CD4-positive, alpha-beta T cell treated with Interleukin-15 for 4 hours (primary cell): ENCODE data around the gene B3GAT1.
"Not testable (repeated sequence)": the region's sequence is repeated elsewhere in the genome, so short reads cannot be mapped to it uniquely, and the experiment has no call there.

Experiments used
- DNase-seq: peaks from one replicate; pipeline ENCODE4 v3.0.0-alpha.2; 2020; ENCODE audit warnings: low spot score

The B3GAT1 gene

GRCh38 chr11:134412203-134413042 is at the start of gene B3GAT1:
Gene B3GAT1 (minus strand): TSS chr11:134412242. CDS start chr11:134387659, 24,583 bp downstream.
- no peak for DNase-seq

GRCh38 chr11:134461621-134462020 is 49.6 kb upstream of the B3GAT1 start:
- DNase-seq, result no peak

GRCh38 chr11:134460881-134461280 is 48.8 kb upstream of the B3GAT1 start:
- DNase-seq, result no peak

- DNase-seq, result no peak
Measured at GRCh38 chr11:134460062-134460561, 48.1 kb upstream of the B3GAT1 start.

GRCh38 chr11:134459246-134460061 is 47.4 kb upstream of the B3GAT1 start:
- DNase-seq, result no peak

GRCh38 chr11:134457411-134458007 is 45.5 kb upstream of the B3GAT1 start:
- not testable (repeated sequence) for DNase-seq

- DNase-seq, result no peak
Measured at GRCh38 chr11:134455516-134455915, 43.5 kb upstream of the B3GAT1 start.

GRCh38 chr11:134454146-134454690 is 42.2 kb upstream of the B3GAT1 start:
- no peak for DNase-seq

GRCh38 chr11:134453441-134453840 is 41.4 kb upstream of the B3GAT1 start:
- no peak for DNase-seq

GRCh38 chr11:134452838-134453155 is 40.8 kb upstream of the B3GAT1 start:
- no peak for DNase-seq

GRCh38 chr11:134452026-134452837 is 40.2 kb upstream of the B3GAT1 start:
- no peak for DNase-seq

GRCh38 chr11:134450186-134450585 is 38.1 kb upstream of the B3GAT1 start:
- no peak for DNase-seq

GRCh38 chr11:134449713-134450112 is 37.7 kb upstream of the B3GAT1 start:
- DNase-seq, result no peak

GRCh38 chr11:134449051-134449450 is 37.0 kb upstream of the B3GAT1 start:
- no peak for DNase-seq

GRCh38 chr11:134447696-134448095 is 35.7 kb upstream of the B3GAT1 start:
- DNase-seq, result no peak

- no peak for DNase-seq
Measured at GRCh38 chr11:134445601-134446325, 33.7 kb upstream of the B3GAT1 start.

- not testable (repeated sequence) for DNase-seq
Measured at GRCh38 chr11:134444160-134445108, 32.4 kb upstream of the B3GAT1 start.

GRCh38 chr11:134443246-134443645 is 31.2 kb upstream of the B3GAT1 start:
- no peak for DNase-seq

GRCh38 chr11:134442246-134442645 is 30.2 kb upstream of the B3GAT1 start:
- DNase-seq, result no peak

- DNase-seq, result no peak
Measured at GRCh38 chr11:134441706-134442105, 29.7 kb upstream of the B3GAT1 start.
